ENCODE measurements around the gene KCTD15. TPM values are rescaled to one million over a fixed set of nuclear protein-coding genes. Genes with fewer than 3 reads are reported as not detected.

KCTD15 gene
- total and polyA plus RNA-seq, 4 donors: 13.8 to 42.7 (median 30.5) TPM

GRCh38 chr19:33777351-33777750 is 19.3 kb upstream of the KCTD15 start:
- Histone ChIP-seq H3K36me3 (ENCODE audit: control insufficient read depth in 4 of 4, insufficient read depth in 4 of 4, low read length in 4 of 4) (no peaks in the 10 kb centered on the region), H3K4me3 (no peak overlapping the region), H3K27ac (ENCODE audit: low read depth in 1 of 2, low read length in 1 of 2) (no peak overlapping the region), H3K9ac (ENCODE audit: insufficient read depth in 1 of 2, low read length in 2 of 2) (no peak overlapping the region), H3K27me3 (ENCODE audit: control insufficient read depth in 3 of 3, insufficient read depth in 3 of 3, low read length in 2 of 3) (peaks cover 0 to 21% (median 9%) of the 10 kb centered on the region in 3 donors), H3K4me1 (ENCODE audit: control insufficient read depth in 5 of 5, insufficient read depth in 5 of 5, low read length in 5 of 5) (peaks cover 0 to 5% (median 4%) of the 10 kb centered on the region in 5 donors), H3K9me3 (ENCODE audit: control insufficient read depth in 4 of 4, insufficient read depth in 3 of 4, low read length in 3 of 4) (no peaks in the 10 kb centered on the region)
- ATAC-seq (ENCODE audit: insufficient read depth, low FRiP score) (no peak), DNase-seq (no peak)
- 81 to 85% methylated on average over 8 to 9 of the region's 9 CpGs for WGBS, 2 donors
- TF ChIP-seq, protein P1, sequence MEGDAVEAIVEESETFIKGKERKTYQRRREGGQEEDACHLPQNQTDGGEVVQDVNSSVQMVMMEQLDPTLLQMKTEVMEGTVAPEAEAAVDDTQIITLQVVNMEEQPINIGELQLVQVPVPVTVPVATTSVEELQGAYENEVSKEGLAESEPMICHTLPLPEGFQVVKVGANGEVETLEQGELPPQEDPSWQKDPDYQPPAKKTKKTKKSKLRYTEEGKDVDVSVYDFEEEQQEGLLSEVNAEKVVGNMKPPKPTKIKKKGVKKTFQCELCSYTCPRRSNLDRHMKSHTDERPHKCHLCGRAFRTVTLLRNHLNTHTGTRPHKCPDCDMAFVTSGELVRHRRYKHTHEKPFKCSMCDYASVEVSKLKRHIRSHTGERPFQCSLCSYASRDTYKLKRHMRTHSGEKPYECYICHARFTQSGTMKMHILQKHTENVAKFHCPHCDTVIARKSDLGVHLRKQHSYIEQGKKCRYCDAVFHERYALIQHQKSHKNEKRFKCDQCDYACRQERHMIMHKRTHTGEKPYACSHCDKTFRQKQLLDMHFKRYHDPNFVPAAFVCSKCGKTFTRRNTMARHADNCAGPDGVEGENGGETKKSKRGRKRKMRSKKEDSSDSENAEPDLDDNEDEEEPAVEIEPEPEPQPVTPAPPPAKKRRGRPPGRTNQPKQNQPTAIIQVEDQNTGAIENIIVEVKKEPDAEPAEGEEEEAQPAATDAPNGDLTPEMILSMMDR (IDR thresholded peaks at IDR 0.05; ENCODE audit: control extremely low read depth, extremely low read depth): no peak

DNA sequence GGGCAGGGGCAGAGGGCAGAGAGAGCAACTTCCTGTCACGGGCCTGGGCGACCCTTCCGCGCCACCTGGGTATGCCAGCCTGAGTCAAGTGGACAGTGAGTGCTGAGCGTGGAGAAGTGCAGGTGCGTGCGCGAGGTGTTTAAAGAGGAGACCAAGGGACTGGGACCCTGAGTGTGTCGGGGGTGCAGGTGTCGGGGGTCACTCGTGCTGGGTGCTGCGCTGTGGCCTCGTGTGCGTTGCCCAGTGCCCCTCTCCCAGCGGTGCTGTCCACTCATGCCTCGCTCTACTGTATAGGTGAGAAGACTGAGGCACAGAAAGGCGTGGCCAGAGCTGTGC is 18.9 kb upstream of the KCTD15 start:
- Histone ChIP-seq H3K9ac (ENCODE audit: insufficient read depth in 1 of 2, low read length in 2 of 2) (no peak overlapping the region), H3K4me3 (no peak overlapping the region), H3K27ac (ENCODE audit: low read depth in 1 of 2, low read length in 1 of 2) (no peak overlapping the region), H3K4me1 (ENCODE audit: control insufficient read depth in 5 of 5, insufficient read depth in 5 of 5, low read length in 5 of 5) (peaks cover 0 to 5% (median 4%) of the 10 kb centered on the region in 5 donors), H3K27me3 (ENCODE audit: control insufficient read depth in 3 of 3, insufficient read depth in 3 of 3, low read length in 2 of 3) (peaks cover 0 to 25% (median 9%) of the 10 kb centered on the region in 3 donors), H3K36me3 (ENCODE audit: control insufficient read depth in 4 of 4, insufficient read depth in 4 of 4, low read length in 4 of 4) (no peaks in the 10 kb centered on the region), H3K9me3 (ENCODE audit: control insufficient read depth in 4 of 4, insufficient read depth in 3 of 4, low read length in 3 of 4) (no peaks in the 10 kb centered on the region)
- ATAC-seq (ENCODE audit: insufficient read depth, low FRiP score): no peak
- no peak for DNase-seq
- TF ChIP-seq, protein P1 (IDR thresholded peaks at IDR 0.05; ENCODE audit: control extremely low read depth, extremely low read depth): no peak
- WGBS, 2 donors: 50% methylated on average over 17 of the region's 17 CpGs

DNA sequence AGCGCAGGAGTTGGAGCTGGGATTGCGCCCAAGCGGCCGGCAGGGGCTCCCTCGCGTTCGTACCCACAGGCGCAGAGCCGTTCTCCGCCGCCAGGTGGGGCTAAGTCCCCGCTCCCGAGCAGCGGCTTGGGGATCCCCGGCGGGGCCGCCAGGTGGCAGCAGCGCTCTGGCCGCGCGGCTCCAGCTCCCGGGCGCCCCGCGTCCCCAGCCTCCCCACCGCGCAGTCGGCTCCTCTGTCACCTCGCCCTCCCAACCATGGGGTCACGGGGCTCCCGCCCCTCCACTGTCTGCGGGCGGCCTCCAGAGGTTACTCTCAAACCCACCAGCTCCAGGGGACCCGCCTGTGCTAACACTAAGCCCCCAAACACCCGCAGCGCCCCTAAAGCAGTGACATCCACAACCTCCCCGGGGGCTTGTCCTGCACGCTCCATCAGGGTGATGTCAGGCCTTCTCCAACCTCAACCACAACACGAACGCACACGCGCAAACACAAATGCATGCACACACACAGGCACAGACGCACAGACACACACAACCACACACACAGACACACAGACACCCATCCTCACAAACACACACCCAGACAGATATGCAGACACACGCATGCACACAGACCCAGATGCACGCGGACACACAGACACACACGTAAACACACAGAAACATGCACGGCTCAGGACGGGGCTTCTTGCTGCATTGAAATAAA is 18.4 kb upstream of the KCTD15 start:
- Histone ChIP-seq H3K9ac (ENCODE audit: insufficient read depth in 1 of 2, low read length in 2 of 2) (no peak overlapping the region), H3K9me3 (ENCODE audit: control insufficient read depth in 4 of 4, insufficient read depth in 3 of 4, low read length in 3 of 4) (no peaks in the 10 kb centered on the region), H3K4me3 (no peak overlapping the region), H3K4me1 (ENCODE audit: control insufficient read depth in 5 of 5, insufficient read depth in 5 of 5, low read length in 5 of 5) (peaks cover 0 to 5% (median 4%) of the 10 kb centered on the region in 5 donors), H3K27ac (ENCODE audit: low read depth in 1 of 2, low read length in 1 of 2) (no peak overlapping the region), H3K27me3 (ENCODE audit: control insufficient read depth in 3 of 3, insufficient read depth in 3 of 3, low read length in 2 of 3) (peaks cover 0 to 25% (median 9%) of the 10 kb centered on the region in 3 donors), H3K36me3 (ENCODE audit: control insufficient read depth in 4 of 4, insufficient read depth in 4 of 4, low read length in 4 of 4) (no peaks in the 10 kb centered on the region)
- ATAC-seq (ENCODE audit: insufficient read depth, low FRiP score) (peak; percentile 92), DNase-seq (peak; percentile 76 to 84 (median 79))
- 11 to 17% methylated on average over 44 to 49 of the region's 49 CpGs for WGBS, 2 donors
- TF ChIP-seq, protein P1 (IDR thresholded peaks at IDR 0.05; ENCODE audit: control extremely low read depth, extremely low read depth): peak; percentile 100

Data from lung (tissue), 12 donors.